NT2/D1 (cell line): ENCODE results near the gene EFCAB8.
"Not testable (repeated sequence)": the region's sequence is repeated elsewhere in the genome, so short reads cannot be mapped to it uniquely, and the experiment has no call there.

ENCODE experiments used
- DNase-seq: peaks from one replicate; pipeline ENCODE4 v3.0.0-alpha.2; 2011; ENCODE audit warnings: low read depth, low spot score
- H3K27me3 ChIP-seq: 2 replicates; pipeline ENCODE4 v1.6.0; 2011; ENCODE audit warnings: mild to moderate bottlenecking; ENCODE audit not compliant: insufficient read length, insufficient read depth
- H3K36me3 ChIP-seq: 2 replicates; pipeline ENCODE4 v1.6.1; 2011; ENCODE audit warnings: mild to moderate bottlenecking, low read length, mixed read lengths; ENCODE audit not compliant: insufficient read depth, insufficient read length
- H3K4me1 ChIP-seq: 2 replicates; pipeline ENCODE4 v1.5.1; 2011; ENCODE audit not compliant: insufficient read depth, insufficient read length
- H3K4me3 ChIP-seq: 2 replicates; pipeline ENCODE4 v1.5.1; 2011; ENCODE audit warnings: low read depth; ENCODE audit not compliant: insufficient read length
- H3K9ac ChIP-seq: 2 replicates; pipeline ENCODE4 v1.6.0; 2011; ENCODE audit warnings: low read depth; ENCODE audit not compliant: insufficient read length
- H3K9me3 ChIP-seq: 2 replicates; pipeline ENCODE4 v1.5.1; 2011; ENCODE audit warnings: mild to moderate bottlenecking, low read length; ENCODE audit not compliant: insufficient read depth
- SUZ12 ChIP-seq: IDR thresholded peaks from 2 replicates; pipeline ENCODE4 v1.6.1; 2011; ENCODE audit not compliant: insufficient read length, insufficient read depth; ENCODE audit errors: extremely low read depth
- YY1 ChIP-seq: IDR thresholded peaks from 2 replicates; pipeline ENCODE4 v1.6.1; 2011; ENCODE audit not compliant: insufficient read length, insufficient read depth
- ZNF274 ChIP-seq: IDR thresholded peaks from 2 replicates; pipeline ENCODE4 v1.6.1; 2011; ENCODE audit warnings: mild to moderate bottlenecking, low read depth, low read length

EFCAB8 gene

GRCh38 chr20:32960849-32961731 lies 102.4 kb downstream of the EFCAB8 start:
- no peaks in the 10 kb centered on the region for H3K36me3 ChIP-seq
- TF ChIP-seq SUZ12 (no peak), ZNF274 (no peak), YY1 (no peak)
- H3K9ac ChIP-seq, result no peak overlapping the region
- H3K4me3 ChIP-seq, result no peak overlapping the region
- peaks cover 21% of the 10 kb centered on the region for H3K9me3 ChIP-seq
- DNase-seq, result no peak
- H3K27me3 ChIP-seq, result no peaks in the 10 kb centered on the region
- H3K4me1 ChIP-seq, result no peaks in the 10 kb centered on the region

- Histone ChIP-seq H3K4me1 (no peaks in the 10 kb centered on the region), H3K4me3 (no peak overlapping the region), H3K9ac (no peak overlapping the region), H3K9me3 (peaks cover 12% of the 10 kb centered on the region), H3K27me3 (no peaks in the 10 kb centered on the region), H3K36me3 (no peaks in the 10 kb centered on the region)
- no peak for DNase-seq
- TF ChIP-seq YY1 (no peak), ZNF274 (no peak), SUZ12 (no peak)
Measured at GRCh38 chr20:32962053-32962452, 103.3 kb downstream of the EFCAB8 start.

- not testable (repeated sequence) for H3K9me3 ChIP-seq, H3K4me1 ChIP-seq, H3K36me3 ChIP-seq, H3K9ac ChIP-seq, DNase-seq, H3K27me3 ChIP-seq, H3K4me3 ChIP-seq
Measured at GRCh38 chr20:32962646-32963045, 103.9 kb downstream of the EFCAB8 start.

GRCh38 chr20:32963176-32963575 lies 104.5 kb downstream of the EFCAB8 start:
- Histone ChIP-seq H3K9ac (no peak overlapping the region), H3K27me3 (no peaks in the 10 kb centered on the region), H3K36me3 (no peaks in the 10 kb centered on the region), H3K4me3 (no peak overlapping the region), H3K9me3 (peaks cover 1% of the 10 kb centered on the region; the same call in 1 of the 2 replicates), H3K4me1 (no peaks in the 10 kb centered on the region)
- TF ChIP-seq YY1 (no peak), SUZ12 (no peak), ZNF274 (no peak)
- no peak for DNase-seq

GRCh38 chr20:32964575-32964974 lies 105.9 kb downstream of the EFCAB8 start:
- Histone ChIP-seq H3K9me3 (no peaks in the 10 kb centered on the region), H3K36me3 (no peaks in the 10 kb centered on the region), H3K4me3 (no peak overlapping the region), H3K27me3 (no peaks in the 10 kb centered on the region), H3K4me1 (no peaks in the 10 kb centered on the region), H3K9ac (no peak overlapping the region)
- no peak for DNase-seq
- TF ChIP-seq YY1, result no peak
- no peak for TF ChIP-seq SUZ12
- TF ChIP-seq ZNF274, result no peak

GRCh38 chr20:32965115-32965514 lies 106.4 kb downstream of the EFCAB8 start:
- DNase-seq, result no peak
- H3K4me1 ChIP-seq, result no peaks in the 10 kb centered on the region

GRCh38 chr20:32965581-32966373 lies 107.1 kb downstream of the EFCAB8 start:
- no peak for DNase-seq
- Histone ChIP-seq H3K4me3 (no peak overlapping the region), H3K4me1 (no peaks in the 10 kb centered on the region), H3K9me3 (no peaks in the 10 kb centered on the region), H3K27me3 (no peaks in the 10 kb centered on the region), H3K9ac (no peak overlapping the region), H3K36me3 (no peaks in the 10 kb centered on the region)
- TF ChIP-seq SUZ12, result no peak
- TF ChIP-seq YY1, result no peak

More at GRCh38 chr20:32965115-32965514, 106.4 kb downstream of the EFCAB8 start:
- Histone ChIP-seq H3K9me3 (no peaks in the 10 kb centered on the region), H3K4me3 (no peak overlapping the region), H3K9ac (no peak overlapping the region), H3K36me3 (no peaks in the 10 kb centered on the region), H3K27me3 (no peaks in the 10 kb centered on the region)
- TF ChIP-seq ZNF274 (no peak), SUZ12 (no peak), YY1 (no peak)
